Lower leg skin (tissue), 3 donors: Measurements from ENCODE around the gene SERPINE2.

Experiments used
- CTCF ChIP-seq, 3 donors: fragments of 450-650 bp; IDR thresholded peaks; one replicate each; pipeline ENCODE4 v1.5.1; 2016; ENCODE audit warnings: antibody characterized with exemption in 3 of 3, mild to moderate bottlenecking in 3 of 3, moderate library complexity in 2 of 3
- POLR2A ChIP-seq, 2 donors: fragments of 450-650 bp; IDR thresholded peaks; one replicate each; pipeline ENCODE4 v1.6.1; 2016 to 2017; ENCODE audit warnings: antibody characterized with exemption in 2 of 2, mild to moderate bottlenecking in 1 of 2, moderate library complexity in 1 of 2

- TF ChIP-seq CTCF (IDR thresholded peaks at IDR 0.05) (no peak), POLR2A (IDR thresholded peaks at IDR 0.05) (no peak)
Measured at GRCh38 chr2:224027070-224027469, 12.0 kb downstream of the SERPINE2 start.
